HTERT RPE-1 (cell line): ENCODE data around the gene NUB1.

Experiments used
- in situ Hi-C: fragments of 300-500 bp; cut with MboI; formaldehyde crosslinking; loops from 4 replicates; pipeline ENCODE4 v1.14.3; 2020; ENCODE audit warnings: low sequenced_read_pairs

Gene NUB1

GRCh38 chr7:151374726-151375125 is 33.1 kb downstream of the NUB1 start:
- in situ Hi-C loops = no loop called here

- in situ Hi-C loops = no loop called here
Observed at GRCh38 chr7:151375530-151376217, 34.1 kb downstream of the NUB1 start.

GRCh38 chr7:151376218-151376902 is 34.7 kb downstream of the NUB1 start:
- in situ Hi-C loops = no loop called here

- in situ Hi-C loops = no loop called here
Observed at GRCh38 chr7:151377406-151377805, 35.8 kb downstream of the NUB1 start.

- in situ Hi-C loops = no loop called here
Observed at GRCh38 chr7:151378011-151378410, 36.4 kb downstream of the NUB1 start.

GRCh38 chr7:151378496-151379192 is 37.0 kb downstream of the NUB1 start:
- in situ Hi-C loops = no loop called here

GRCh38 chr7:151379193-151379520 is 37.5 kb downstream of the NUB1 start:
- in situ Hi-C loops = no loop called here

- in situ Hi-C loops = no loop called here
Observed at GRCh38 chr7:151379534-151380198, 38.1 kb downstream of the NUB1 start.

- in situ Hi-C loops = no loop called here
Observed at GRCh38 chr7:151380199-151381097, 38.8 kb downstream of the NUB1 start.

GRCh38 chr7:151381098-151381347 is 39.4 kb downstream of the NUB1 start:
- in situ Hi-C loops = no loop called here

- in situ Hi-C loops = no loop called here
Observed at GRCh38 chr7:151381348-151382078, 39.9 kb downstream of the NUB1 start.

GRCh38 chr7:151382079-151382885 is 40.7 kb downstream of the NUB1 start:
- in situ Hi-C loops = no loop called here

GRCh38 chr7:151383638-151384351 is 42.2 kb downstream of the NUB1 start:
- in situ Hi-C loops = no loop called here

- in situ Hi-C loops = no loop called here
Observed at GRCh38 chr7:151384352-151384697, 42.7 kb downstream of the NUB1 start.

- in situ Hi-C loops = no loop called here
Observed at GRCh38 chr7:151384776-151385625, 43.4 kb downstream of the NUB1 start.

GRCh38 chr7:151385626-151386300 is 44.2 kb downstream of the NUB1 start:
- in situ Hi-C loops = no loop called here
